B cell (primary cell): Measurements from ENCODE around the gene SLC27A5. TPM values are rescaled to one million over a fixed set of nuclear protein-coding genes. Genes with fewer than 3 reads are reported as not detected.

ENCODE experiments used
- ATAC-seq: fragments of 200-7000 bp; cut with Tn5 transposase; one replicate; pipeline ENCODE4 v1.10.0; 2021; ENCODE audit warnings: low read depth, mild to moderate bottlenecking, moderate number of reproducible peaks, moderate library complexity
- CTCF ChIA-PET: fragments of 350-600 bp; sonication (Branson Sonifier 250); formaldehyde crosslinking; loops from one replicate; lab custom pipeline; 2021; ENCODE audit warnings: antibody characterized with exemption, inconsistent platforms; lab: Charles Lee
- POLR2A ChIA-PET: fragments of 350-600 bp; sonication (Branson Sonifier 250); formaldehyde crosslinking; loops from one replicate; lab custom pipeline; 2021; ENCODE audit warnings: antibody characterized with exemption; lab: Charles Lee
- DNase-seq: peaks from one replicate; pipeline ENCODE4 v3.0.0; 2013
- H2AFZ ChIP-seq: 2 replicates; pipeline ENCODE4 v1.6.1; 2012; ENCODE audit warnings: mild to moderate bottlenecking, low read depth, low read length; ENCODE audit not compliant: insufficient read depth, poor library complexity, severe bottlenecking
- H3K27ac ChIP-seq, 2 donors: 1 replicate in 1 of 2; 2 replicates in 1 of 2; pipeline ENCODE4 v1.5.1; 2012 to 2013; ENCODE audit warnings: low read length in 2 of 2, mild to moderate bottlenecking in 2 of 2, moderate library complexity in 1 of 2
- H3K27me3 ChIP-seq, 4 experiments: fragments of 200-600 bp in 1 of 4; sonication (generic) in 1 of 4; replicated peaks in 1 of 4; 1 replicate in 2 of 4; 2 replicates in 2 of 4; pipeline versions ENCODE4 v1.6.1 to v1.7.0; 2013 to 2016; ENCODE audit warnings: low read length in 3 of 4, mild to moderate bottlenecking in 2 of 4, mixed read lengths in 1 of 4, moderate library complexity in 1 of 4; ENCODE audit not compliant: insufficient read depth in 4 of 4, control insufficient read depth in 3 of 4; ENCODE audit errors: control extremely low read depth in 1 of 4
- H3K36me3 ChIP-seq, 2 experiments: replicated peaks in 1 of 2; 1 replicate in 1 of 2; 2 replicates in 1 of 2; pipeline versions ENCODE4 v1.6.1 to v1.7.1; 2013; ENCODE audit warnings: low read length in 1 of 2; ENCODE audit not compliant: insufficient read depth in 2 of 2, control insufficient read depth in 1 of 2; ENCODE audit errors: control extremely low read depth in 1 of 2, extremely low read depth in 1 of 2
- H3K4me1 ChIP-seq, 2 donors: fragments of 200-600 bp in 1 of 2; sonication (generic) in 1 of 2; 1 replicate in 1 of 2; 2 replicates in 1 of 2; pipeline versions ENCODE4 v1.5.1 to v1.6.1; 2013 to 2017; ENCODE audit warnings: low read length in 2 of 2; ENCODE audit not compliant: control insufficient read depth in 2 of 2, insufficient read depth in 2 of 2
- H3K4me2 ChIP-seq: replicated peaks from 2 replicates; pipeline ENCODE3; 2012; ENCODE audit warnings: mild to moderate bottlenecking, low read depth, low read length; ENCODE audit not compliant: poor library complexity, severe bottlenecking
- H3K4me3 ChIP-seq, 5 experiments: fragments of 200-600 bp in 1 of 5; sonication (generic) in 1 of 5; 1 replicate in 3 of 5; 2 replicates in 2 of 5; pipeline versions ENCODE4 v1.5.1 to v1.7.0; 2011 to 2016; ENCODE audit warnings: low read length in 4 of 5, mild to moderate bottlenecking in 4 of 5, low read depth in 2 of 5, control low read depth in 1 of 5, moderate library complexity in 1 of 5; ENCODE audit not compliant: insufficient read depth in 1 of 5; ENCODE audit errors: control extremely low read depth in 1 of 5, extremely low read depth in 1 of 5
- H3K79me2 ChIP-seq: fragments of 200-600 bp; sonication (generic); one replicate; pipeline ENCODE4 v1.6.0; 2016; ENCODE audit warnings: low read length; ENCODE audit not compliant: control insufficient read depth, insufficient read depth
- H3K9ac ChIP-seq: fragments of 200-600 bp; sonication (generic); 2 replicates; pipeline ENCODE4 v1.6.1; 2017; ENCODE audit warnings: mild to moderate bottlenecking, low read length, moderate library complexity
- H3K9me3 ChIP-seq, 3 donors: one replicate each; pipeline versions ENCODE4 v1.6.1 to v1.7.1; 2013; ENCODE audit warnings: low read length in 2 of 3; ENCODE audit not compliant: control insufficient read depth in 2 of 3, insufficient read depth in 1 of 3; ENCODE audit errors: control extremely low read depth in 1 of 3
- H4K20me1 ChIP-seq: 2 replicates; pipeline ENCODE4 v1.6.0; 2012; ENCODE audit warnings: mild to moderate bottlenecking, low read length; ENCODE audit not compliant: insufficient read depth, control insufficient read depth, poor library complexity, severe bottlenecking
- H3K27ac Mint-ChIP-seq: one replicate; pipeline ENCODE4 v1.8.0; 2021; ENCODE audit warnings: mixed read lengths
- H3K27me3 Mint-ChIP-seq: one replicate; pipeline ENCODE4 v1.8.0; 2021; ENCODE audit warnings: mixed read lengths
- H3K4me1 Mint-ChIP-seq: one replicate; pipeline ENCODE4 v1.8.0; 2021; ENCODE audit warnings: mixed read lengths
- H3K4me3 Mint-ChIP-seq: one replicate; pipeline ENCODE4 v1.8.0; 2021; ENCODE audit warnings: mixed read lengths
- H3K9me3 Mint-ChIP-seq: one replicate; pipeline ENCODE4 v1.8.0; 2022; ENCODE audit warnings: mixed read lengths; ENCODE audit not compliant: insufficient read depth
- EZH2 ChIP-seq: IDR thresholded peaks from 2 replicates; pipeline ENCODE4 v1.6.1; 2012; ENCODE audit warnings: borderline replicate concordance, low read depth, mild to moderate bottlenecking, moderate library complexity, low read length; ENCODE audit not compliant: insufficient read depth, poor library complexity, severe bottlenecking
- WGBS: methylation state at CpG from one replicate; pipeline ENCODE4 v1.1.5; 2013; ENCODE audit warnings: missing lambda C conversion rate; ENCODE audit not compliant: insufficient coverage; 5-methylcytosine and 5-hydroxymethylcytosine counted together
- intact Hi-C: fragments of 100-400 bp; cut with micrococcal nuclease; formaldehyde crosslinking; loops from one replicate; pipeline ENCODE4 v1.10.0; 2022
- polyA plus RNA-seq: library from polyadenylated mRNA; depleted of rRNA; stranded (reverse); fragments of >200 nt; gene quantifications from 2 replicates; pipeline ENCODE4 v1.2.3, GENCODE V29; 2012
- total RNA-seq, 2 donors: library from RNA; stranded (reverse); fragments of 120-200 nt in 1 of 2; gene quantifications; 1 replicate in 1 of 2; 2 replicates in 1 of 2; pipeline versions ENCODE4 v1.2.3 to v1.2.4, GENCODE V29; 2013 to 2022
- TF ChIP-seq, protein P1 (sequence below): fragments of 200-600 bp; IDR thresholded peaks from one replicate; pipeline ENCODE4 v1.8.0; 2022; ENCODE audit warnings: antibody characterized with exemption, mild to moderate bottlenecking

The SLC27A5 gene
- total and polyA plus RNA-seq, 2 donors (not counting 1 experiment from before 2014, with no cell fraction given): 8.9 to 11.8 TPM

DNA sequence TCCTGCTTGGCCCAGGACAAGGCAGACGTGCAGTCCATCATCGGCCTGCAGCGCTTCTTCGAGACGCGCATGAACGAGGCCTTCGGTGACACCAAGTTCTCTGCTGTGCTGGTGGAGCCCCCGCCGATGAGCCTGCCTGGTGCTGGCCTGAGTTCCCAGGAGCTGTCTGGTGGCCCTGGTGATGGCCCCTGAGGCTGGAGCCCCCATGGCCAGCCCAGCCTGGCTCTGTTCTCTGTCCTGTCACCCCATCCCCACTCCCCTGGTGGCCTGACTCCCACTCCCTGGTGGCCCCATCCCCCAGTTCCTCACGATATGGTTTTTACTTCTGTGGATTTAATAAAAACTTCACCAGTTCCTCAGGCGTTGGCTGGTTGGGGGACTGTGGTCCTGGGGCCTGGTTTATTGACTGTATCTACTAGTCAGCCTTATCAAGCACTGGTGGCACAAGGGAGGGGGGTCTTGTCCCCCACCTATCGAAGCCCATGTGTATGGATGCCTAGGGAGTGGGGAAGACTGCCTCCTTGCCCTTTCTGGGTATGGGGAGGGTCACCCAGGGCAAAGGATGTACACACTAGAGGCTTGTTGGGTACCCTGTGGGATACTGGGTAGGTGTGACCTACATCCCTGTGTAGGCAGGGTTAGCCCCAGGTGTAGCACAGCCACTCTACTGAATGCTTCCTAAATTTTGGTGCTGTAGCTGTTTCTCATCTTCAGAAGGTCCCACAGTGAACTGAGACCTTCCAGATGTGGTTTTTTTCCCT, 38.8 kb upstream of the SLC27A5 start:
- no peak overlapping the region for H3K4me2 ChIP-seq
- H3K27ac Mint-ChIP-seq: no peak overlapping the region
- ATAC-seq (no peak), DNase-seq (peak; percentile 29)
- CTCF ChIA-PET: no interaction called here
- peaks cover 43% of the 10 kb centered on the region for H3K4me1 Mint-ChIP-seq
- peaks cover 61% of the 10 kb centered on the region for H4K20me1 ChIP-seq
- H3K9me3 Mint-ChIP-seq: no peaks in the 10 kb centered on the region
- POLR2A ChIA-PET: no interaction called here
- H3K27me3 Mint-ChIP-seq: no peaks in the 10 kb centered on the region
- H3K36me3 ChIP-seq: peaks cover 1 to 72% of the 10 kb centered on the region in 2 experiments
- 98% methylated on average over 11 of the region's 13 CpGs for WGBS
- no peak overlapping the region for H2AFZ ChIP-seq
- H3K27me3 ChIP-seq: no peaks in the 10 kb centered on the region
- H3K27ac ChIP-seq: no peak overlapping the region
- H3K4me3 Mint-ChIP-seq: no peak overlapping the region
- H3K9ac ChIP-seq: no peak overlapping the region
- TF ChIP-seq EZH2: no peak
- TF ChIP-seq, protein P1, sequence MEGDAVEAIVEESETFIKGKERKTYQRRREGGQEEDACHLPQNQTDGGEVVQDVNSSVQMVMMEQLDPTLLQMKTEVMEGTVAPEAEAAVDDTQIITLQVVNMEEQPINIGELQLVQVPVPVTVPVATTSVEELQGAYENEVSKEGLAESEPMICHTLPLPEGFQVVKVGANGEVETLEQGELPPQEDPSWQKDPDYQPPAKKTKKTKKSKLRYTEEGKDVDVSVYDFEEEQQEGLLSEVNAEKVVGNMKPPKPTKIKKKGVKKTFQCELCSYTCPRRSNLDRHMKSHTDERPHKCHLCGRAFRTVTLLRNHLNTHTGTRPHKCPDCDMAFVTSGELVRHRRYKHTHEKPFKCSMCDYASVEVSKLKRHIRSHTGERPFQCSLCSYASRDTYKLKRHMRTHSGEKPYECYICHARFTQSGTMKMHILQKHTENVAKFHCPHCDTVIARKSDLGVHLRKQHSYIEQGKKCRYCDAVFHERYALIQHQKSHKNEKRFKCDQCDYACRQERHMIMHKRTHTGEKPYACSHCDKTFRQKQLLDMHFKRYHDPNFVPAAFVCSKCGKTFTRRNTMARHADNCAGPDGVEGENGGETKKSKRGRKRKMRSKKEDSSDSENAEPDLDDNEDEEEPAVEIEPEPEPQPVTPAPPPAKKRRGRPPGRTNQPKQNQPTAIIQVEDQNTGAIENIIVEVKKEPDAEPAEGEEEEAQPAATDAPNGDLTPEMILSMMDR: no peak
- intact Hi-C loops: no loop called here
- peaks cover 26 to 36% of the 10 kb centered on the region in 2 donors for H3K4me1 ChIP-seq
- H3K9me3 ChIP-seq: no peaks in the 10 kb centered on the region
- H3K4me3 ChIP-seq: no peak overlapping the region
- peaks cover 58% of the 10 kb centered on the region for H3K79me2 ChIP-seq

DNA sequence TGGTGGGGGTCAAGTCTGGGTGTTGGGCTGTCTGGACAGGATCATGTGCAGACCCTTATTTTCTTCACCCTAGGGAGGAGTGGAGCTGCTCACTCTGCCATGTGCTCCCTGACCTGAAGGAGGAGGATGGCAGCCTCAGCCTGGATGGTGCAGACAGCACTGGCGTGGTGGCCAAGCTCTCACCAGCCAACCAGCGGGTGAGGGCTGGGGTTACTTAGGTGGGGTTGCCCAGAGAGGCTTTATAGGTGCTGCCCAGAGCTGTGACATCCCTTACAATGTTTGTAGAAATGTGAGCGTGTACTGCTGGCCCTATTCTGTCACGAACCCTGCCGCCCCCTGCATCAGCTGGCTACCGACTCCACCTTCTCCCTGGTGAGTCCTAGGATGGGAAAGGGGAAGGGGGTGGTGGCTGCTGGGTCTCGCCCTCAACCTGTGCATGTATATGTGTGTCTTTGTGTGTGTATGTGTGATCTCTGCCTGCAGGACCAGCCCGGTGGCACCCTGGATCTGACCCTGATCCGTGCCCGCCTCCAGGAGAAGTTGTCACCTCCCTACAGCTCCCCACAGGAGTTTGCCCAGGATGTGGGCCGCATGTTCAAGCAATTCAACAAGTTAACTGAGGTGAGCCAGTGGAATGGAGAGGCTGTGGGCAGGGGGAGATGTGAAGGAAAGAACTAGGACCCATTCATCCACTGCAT, 38.0 kb upstream of the SLC27A5 start:
- no peaks in the 10 kb centered on the region for H3K9me3 Mint-ChIP-seq
- Histone ChIP-seq H3K4me1 (peaks cover 26 to 38% of the 10 kb centered on the region in 2 donors), H2AFZ (no peak overlapping the region), H3K9ac (no peak overlapping the region), H3K36me3 (peaks cover 1 to 73% of the 10 kb centered on the region in 2 experiments), H3K27me3 (no peaks in the 10 kb centered on the region), H4K20me1 (peaks cover 69% of the 10 kb centered on the region), H3K4me2 (no peak overlapping the region), H3K4me3 (no peak overlapping the region), H3K79me2 (peaks cover 61% of the 10 kb centered on the region), H3K27ac (no peak overlapping the region), H3K9me3 (no peaks in the 10 kb centered on the region)
- ATAC-seq (no peak), DNase-seq (peak; percentile 22)
- peaks cover 39% of the 10 kb centered on the region for H3K4me1 Mint-ChIP-seq
- ChIA-PET POLR2A (no interaction called here), CTCF (interaction anchor here (1.1 kb wide), 1 partner anchor 30 kb away, joined by 3 read pairs; no protein-coding TSS in a partner anchor)
- no peak overlapping the region for H3K27ac Mint-ChIP-seq
- intact Hi-C loops: no loop called here
- 100% methylated on average over 5 of the region's 11 CpGs for WGBS
- H3K27me3 Mint-ChIP-seq: no peaks in the 10 kb centered on the region
- TF ChIP-seq, protein P1: no peak
- TF ChIP-seq EZH2: no peak
- H3K4me3 Mint-ChIP-seq: no peak overlapping the region
